Activated CD4-positive, CD25-positive, alpha-beta regulatory T cell treated with anti-CD3 and anti-CD28 coated beads, Interleukin-2, amount 50 U/mL, for 72 hours (primary cell): ENCODE results near the gene ACP6.
"Not testable (repeated sequence)": the region's sequence is repeated elsewhere in the genome, so short reads cannot be mapped to it uniquely, and the experiment has no call there.

Source experiments
- DNase-seq: peaks from one replicate; pipeline ENCODE4 v3.0.0; 2021

Gene ACP6

GRCh38 chr1:147618771-147619170, 51.6 kb downstream of the ACP6 start:
- DNase-seq: no peak

DNA sequence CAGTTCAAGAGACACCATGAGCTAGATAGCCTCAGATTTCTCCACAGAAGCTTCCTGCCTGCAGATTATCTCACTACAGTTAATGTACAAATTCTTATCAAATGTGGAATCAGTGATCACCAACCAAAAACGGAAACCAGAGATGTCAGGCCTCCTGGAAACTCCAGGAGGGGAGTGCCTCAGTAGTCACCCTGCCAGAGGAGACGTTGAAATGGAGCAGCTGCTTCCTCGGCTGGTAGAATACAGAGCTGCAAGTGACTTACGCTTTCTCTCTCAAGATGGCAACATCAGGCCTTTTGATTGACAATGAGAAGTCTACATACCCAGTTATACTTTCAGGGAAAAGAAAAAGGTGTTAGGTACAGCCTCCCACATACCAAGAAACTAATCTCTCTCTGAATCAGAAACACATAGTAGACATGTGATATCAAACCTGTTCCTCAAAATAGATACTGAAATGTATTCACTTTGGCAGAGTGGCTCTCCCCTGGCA, 52.2 kb downstream of the ACP6 start:
- DNase-seq: no peak

GRCh38 chr1:147614966-147615365, 55.4 kb downstream of the ACP6 start:
- not testable (repeated sequence) for DNase-seq

GRCh38 chr1:147613506-147613905, 56.8 kb downstream of the ACP6 start:
- DNase-seq: no peak

DNA sequence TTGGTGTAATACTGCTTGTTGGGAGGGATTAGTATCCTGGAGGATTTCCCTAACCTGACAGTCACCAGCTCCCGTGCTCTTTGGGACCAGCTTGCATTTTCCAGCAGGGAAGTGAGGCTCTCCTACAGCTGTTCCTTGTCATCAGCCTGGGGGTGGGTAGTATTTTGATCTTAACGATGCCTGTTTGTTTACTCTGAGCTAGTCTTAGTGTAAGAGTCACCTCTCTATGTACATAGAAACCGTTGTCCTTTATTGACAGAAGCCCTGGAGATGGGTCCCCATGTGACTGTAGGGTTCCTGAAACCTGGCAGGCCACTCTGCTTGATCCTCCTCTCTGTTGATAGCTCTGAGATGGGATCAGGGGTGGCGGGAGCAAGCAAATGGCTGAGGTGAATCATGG, 58.0 kb downstream of the ACP6 start:
- DNase-seq: no peak

- DNase-seq: no peak
These were observed 58.7 kb downstream of the ACP6 start for GRCh38 chr1:147611586-147611985.

DNA sequence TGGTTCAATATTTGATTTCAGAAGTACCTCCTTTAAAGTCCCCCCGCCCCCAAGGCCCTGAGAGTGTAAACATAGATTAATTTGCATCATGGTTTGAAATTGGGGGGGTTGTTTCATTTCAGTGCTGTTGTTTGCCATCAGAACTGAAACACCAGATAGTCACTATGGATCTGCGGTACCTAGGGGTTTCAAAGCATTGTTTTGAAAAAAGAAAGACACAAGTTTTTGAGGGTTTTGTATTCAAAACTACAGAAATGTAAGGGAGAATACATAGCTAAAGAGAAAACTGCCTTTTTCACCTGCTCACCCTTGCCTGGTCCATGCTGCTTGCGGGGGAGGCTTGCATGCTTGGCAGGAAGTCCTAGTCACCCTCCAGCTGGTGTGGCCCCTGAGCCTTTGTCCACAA, 59.3 kb downstream of the ACP6 start:
- no peak for DNase-seq

DNA sequence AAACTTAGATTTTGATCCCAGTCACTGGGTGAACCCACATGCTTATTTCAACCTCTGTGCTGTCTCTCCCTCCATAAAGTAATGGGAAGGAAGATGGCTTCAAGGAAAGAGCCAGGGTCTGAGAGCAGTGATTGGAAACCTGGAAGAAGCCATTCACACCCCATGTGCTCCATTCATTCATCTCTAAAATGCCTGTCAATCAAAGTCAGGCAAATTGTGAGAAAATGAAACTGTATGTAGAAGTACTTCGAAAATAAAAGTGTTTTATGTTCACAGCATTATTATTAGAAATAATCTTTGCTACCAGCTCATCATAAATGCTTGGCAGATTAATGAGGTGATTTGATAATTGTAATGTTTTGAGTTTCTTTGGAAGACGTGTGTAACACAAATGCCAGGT, 61.0 kb downstream of the ACP6 start:
- DNase-seq: no peak

- DNase-seq: no peak
These were observed 61.7 kb downstream of the ACP6 start for GRCh38 chr1:147608596-147608995.

DNA sequence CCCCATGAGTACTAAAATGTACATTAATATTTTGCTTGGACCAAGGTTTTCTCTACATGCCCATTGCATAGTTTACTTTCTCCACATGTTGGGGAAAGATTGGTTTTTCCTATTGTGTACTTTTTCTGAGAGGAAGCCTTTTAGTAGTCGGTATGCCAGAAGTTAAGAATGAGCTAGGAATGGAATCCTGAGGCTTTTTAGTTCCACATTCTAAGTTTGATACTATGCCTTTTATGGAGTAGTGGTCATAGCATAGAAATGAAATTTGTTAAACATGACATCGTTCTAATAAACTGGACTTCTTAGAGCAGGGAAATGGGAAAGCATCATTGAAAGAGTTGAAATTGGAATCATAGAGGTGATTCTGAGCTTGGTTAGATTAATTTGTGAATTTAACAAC, 64.7 kb downstream of the ACP6 start:
- DNase-seq: no peak

GRCh38 chr1:147603986-147604385, 66.3 kb downstream of the ACP6 start:
- no peak for DNase-seq

GRCh38 chr1:147600119-147601111, 69.9 kb downstream of the ACP6 start:
- no peak for DNase-seq

GRCh38 chr1:147599362-147600118, 70.8 kb downstream of the ACP6 start:
- peak; percentile 90 for DNase-seq

GRCh38 chr1:147598621-147599361, 71.5 kb downstream of the ACP6 start:
- peak; percentile 44 for DNase-seq

GRCh38 chr1:147597010-147597409, 73.3 kb downstream of the ACP6 start:
- DNase-seq: no peak
